SIG-M5 treated with dmso at 0.1 percent for 504 hours (cell line): ENCODE results near the gene WDR37.

ENCODE experiments used
- DNase-seq: peaks from one replicate; lab custom pipeline; 2025; ENCODE audit not compliant: unreplicated experiment; lab: John Stamatoyannopoulos, UW

WDR37 gene

DNA sequence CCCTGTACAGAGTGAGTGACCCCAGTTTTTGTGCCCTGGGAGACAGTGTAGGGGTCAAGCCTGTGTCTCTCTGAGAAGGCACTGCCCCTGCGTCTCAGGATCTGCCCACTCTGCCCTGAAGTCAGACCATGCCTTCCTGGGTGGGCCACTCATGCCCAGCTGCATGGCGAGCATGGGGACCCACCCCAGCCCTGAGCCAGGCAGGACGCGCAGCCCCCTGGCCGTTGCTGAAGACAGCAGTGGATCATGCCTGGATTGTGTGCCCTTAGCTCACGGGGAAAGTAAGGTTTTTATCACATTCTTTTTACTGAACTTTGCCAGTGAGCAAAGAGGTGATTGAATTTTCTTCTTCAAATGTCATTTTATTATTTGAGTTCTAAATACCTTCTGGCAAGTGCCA, 66.2 kb downstream of the WDR37 start:
- no peak for DNase-seq

DNA sequence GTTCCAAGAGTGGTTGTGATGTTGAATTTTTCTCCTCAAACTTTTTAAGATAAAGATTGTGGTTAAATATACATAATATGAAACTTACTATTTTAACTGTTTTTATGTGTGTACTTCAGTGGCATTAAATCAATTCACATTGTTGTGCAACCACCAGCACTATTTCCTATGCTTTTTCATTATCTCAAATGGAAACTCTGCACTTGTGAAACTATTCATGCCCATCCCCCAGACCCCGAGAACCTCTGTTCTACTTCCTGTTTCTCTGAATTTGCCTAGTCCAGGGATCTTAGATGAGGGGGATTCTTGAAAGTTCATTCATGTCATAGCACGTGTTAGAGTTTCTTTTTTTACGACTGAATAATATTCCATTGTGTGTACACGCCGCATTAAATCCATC, 67.0 kb downstream of the WDR37 start:
- DNase-seq = peak; percentile 40

DNA sequence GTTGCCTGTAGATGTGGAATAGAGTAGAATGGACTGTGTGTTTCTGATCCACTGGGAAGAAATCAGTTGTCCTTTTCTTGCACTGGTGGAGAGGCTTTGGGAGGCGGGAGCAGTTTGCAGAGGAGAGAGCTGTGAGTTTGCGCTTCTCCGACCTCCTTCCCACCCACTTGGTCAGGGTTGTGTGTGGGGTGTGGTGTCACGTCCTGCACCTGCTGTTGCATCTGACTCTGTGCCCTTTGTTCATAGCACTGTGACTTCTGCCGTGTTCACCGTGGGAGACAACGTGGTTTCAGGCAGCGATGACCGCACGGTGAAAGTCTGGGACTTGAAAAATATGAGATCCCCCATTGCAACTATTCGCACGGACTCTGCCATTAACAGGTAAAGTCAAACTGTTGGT, 67.8 kb downstream of the WDR37 start:
- no peak for DNase-seq

DNA sequence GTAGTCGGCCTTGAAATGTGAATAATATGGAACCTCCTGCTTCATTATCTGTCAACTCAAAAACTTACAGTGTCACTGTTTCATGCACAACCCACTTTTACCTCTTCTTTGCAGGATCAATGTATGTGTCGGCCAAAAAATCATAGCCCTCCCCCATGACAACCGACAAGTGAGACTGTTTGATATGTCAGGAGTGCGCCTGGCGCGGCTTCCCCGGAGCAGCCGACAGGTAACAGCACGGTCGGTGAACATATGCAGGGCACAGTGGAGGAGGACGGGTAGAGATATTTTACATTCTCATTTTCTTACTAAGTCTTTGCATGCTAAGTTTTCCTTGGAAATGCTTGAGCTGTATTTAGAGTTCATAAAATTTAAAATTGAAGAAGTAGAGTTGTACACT, 68.6 kb downstream of the WDR37 start:
- no peak for DNase-seq

GRCh38 chr10:1126461-1126860, 70.3 kb downstream of the WDR37 start:
- no peak for DNase-seq

DNA sequence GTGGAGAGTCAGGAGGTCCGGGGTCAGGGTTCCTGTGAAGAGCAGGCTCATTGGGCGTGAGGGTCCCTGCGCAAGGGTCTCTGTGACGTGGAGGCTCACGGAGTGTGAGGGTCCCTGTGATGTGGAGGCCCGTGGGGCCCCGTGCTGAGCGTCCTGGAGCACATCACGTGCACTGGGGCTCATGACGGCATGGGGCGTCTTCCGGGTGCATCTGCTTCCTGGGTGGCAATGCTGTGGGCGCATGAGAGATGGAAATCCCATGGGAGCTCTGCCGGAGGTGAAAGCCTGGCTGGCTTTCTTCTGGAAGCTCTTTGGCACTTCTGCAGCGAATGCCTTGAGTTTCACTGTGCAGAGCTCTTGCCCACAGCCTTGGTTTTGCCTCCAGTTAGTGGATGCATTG, 71.4 kb downstream of the WDR37 start:
- DNase-seq = no peak

DNA sequence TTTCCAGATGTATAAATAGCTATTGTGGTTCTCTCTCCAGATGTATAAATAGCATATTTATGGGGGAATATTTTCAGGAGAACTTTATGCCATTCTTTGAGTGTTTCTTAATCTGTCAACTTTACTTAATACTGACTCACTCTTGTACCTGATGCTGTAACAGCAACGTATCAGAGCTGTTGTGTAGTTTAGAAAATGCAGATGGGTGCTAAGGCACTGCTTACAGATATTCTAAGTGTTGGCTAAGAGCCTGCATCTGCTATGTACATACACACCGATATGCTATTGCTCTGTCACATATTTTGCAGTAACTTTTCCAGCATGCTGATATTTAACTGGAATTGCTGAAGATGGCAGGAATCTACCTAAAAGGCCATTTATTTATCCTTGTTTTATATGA, 71.9 kb downstream of the WDR37 start:
- DNase-seq = no peak

DNA sequence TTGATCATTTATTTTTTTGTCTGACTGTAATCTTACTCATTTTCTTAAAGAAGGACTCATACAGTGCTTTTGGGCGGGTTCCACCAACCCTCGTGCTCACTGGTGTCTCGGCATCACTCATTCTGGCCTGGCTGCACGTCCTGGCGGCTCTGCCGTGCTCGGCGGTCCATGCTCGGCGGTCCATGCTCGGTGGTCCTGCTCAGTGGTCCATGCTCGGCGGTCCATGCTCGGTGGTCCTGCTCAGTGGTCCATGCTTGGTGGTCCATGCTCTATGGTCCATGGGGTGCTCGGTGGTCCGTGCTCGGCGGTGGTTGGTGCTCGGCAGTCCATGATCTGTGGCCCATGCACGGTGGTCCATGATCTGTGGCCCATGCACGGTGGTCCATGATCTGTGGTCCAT, 72.5 kb downstream of the WDR37 start:
- DNase-seq = no peak

DNA sequence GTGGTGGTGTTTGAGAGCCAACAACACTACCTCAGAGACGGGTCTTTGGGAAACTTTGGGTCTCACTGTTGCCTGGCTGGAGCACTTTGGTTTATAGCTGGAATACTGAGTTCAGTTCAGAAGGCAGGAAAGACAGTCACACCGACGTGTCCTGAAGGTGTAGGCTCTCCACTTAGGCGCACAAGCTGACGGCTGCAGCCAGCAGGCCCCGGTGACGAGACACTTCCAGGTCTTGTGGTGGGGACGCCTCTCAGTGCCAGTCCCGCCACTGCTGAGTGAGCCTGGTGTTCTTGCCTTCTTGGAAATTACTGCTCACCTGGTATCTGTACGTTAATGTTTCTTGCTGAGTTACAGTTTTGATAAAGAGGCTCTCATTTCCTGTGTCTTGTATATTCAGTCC, 74.0 kb downstream of the WDR37 start:
- no peak for DNase-seq

- DNase-seq = no peak
These were observed 75.0 kb downstream of the WDR37 start for GRCh38 chr10:1130995-1131790.

- DNase-seq = no peak
These were observed 76.4 kb downstream of the WDR37 start for GRCh38 chr10:1132584-1132983.

DNA sequence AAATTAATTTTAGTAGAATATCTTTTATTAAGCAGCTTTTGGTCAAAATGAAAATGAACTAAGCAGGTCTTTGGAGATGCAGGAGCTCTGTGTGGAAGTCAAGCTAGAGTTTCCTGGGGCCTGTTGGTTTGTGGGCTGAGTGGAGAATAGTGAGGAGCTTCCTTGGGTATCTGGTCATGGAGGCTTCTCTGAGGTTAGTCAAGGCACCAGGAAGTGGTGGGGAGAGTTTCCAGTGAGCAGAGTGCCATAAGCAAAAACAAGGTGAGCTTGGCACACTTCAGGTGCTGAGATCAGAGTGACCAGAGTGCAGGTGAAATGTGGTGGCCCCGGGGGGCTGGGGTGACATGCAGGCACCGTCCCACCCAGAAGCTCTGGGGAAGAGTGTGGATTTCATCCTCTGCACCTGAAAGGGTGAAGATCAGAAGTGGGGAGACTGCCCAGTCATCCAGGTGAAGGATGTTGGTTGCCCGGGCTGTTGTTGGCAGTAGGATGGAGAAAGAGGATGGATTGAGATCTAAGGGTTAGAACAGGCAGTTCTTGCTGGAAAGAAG, 77.4 kb downstream of the WDR37 start:
- DNase-seq = no peak

- no peak for DNase-seq
These were observed 78.0 kb downstream of the WDR37 start for GRCh38 chr10:1134156-1134555.

- no peak for DNase-seq
These were observed 80.1 kb downstream of the WDR37 start for GRCh38 chr10:1136268-1136667.

DNA sequence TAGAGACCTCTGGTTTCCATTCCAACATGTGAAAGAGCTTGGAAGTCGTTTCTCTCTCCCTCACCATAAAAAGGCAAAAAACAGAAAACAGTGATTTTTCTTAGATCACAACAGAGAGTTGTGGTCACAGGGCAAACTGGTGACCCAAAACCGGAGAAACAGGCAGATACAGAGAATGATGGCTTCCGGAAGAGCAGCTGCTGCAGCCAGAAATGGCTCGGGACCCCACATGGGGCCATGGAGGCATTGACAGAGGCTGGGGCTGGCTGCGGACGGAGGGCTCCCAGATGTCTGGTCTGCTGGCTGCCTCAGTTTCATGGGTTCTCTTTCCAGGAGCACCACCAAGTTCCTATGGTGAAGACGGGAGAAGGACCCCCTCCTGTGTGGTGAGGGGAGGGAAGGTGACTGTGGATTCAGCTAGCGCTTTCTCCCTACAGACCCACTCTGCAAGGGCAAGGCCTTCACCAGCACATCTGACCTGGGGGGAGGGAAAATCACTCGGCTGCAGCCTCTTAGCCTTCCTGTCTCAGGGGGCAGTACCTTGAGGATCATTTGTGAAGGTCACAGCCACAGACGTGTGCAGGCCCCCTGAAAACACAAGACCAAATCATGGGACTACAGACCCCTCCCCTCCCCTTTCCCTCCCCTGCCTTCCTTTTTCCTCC, 81.4 kb downstream of the WDR37 start:
- DNase-seq = no peak

DNA sequence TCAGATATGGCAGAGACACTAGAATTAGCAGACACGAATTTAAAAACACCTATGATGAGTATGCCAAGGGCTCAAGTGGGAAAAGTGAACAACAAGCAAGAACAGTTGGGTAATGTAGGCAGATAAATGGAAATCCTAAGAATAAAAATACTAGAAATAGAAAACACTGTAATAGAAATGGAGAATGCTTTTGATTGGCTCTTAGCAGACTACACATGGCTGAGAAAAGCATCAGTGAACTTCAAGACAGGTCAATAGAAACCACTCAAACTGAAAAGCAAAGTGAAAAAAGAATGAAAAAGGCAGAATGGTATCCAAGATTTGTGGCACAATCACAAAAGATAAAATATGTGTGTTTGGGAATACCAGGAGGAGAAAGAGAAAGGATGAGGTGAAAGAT, 82.3 kb downstream of the WDR37 start:
- no peak for DNase-seq

DNA sequence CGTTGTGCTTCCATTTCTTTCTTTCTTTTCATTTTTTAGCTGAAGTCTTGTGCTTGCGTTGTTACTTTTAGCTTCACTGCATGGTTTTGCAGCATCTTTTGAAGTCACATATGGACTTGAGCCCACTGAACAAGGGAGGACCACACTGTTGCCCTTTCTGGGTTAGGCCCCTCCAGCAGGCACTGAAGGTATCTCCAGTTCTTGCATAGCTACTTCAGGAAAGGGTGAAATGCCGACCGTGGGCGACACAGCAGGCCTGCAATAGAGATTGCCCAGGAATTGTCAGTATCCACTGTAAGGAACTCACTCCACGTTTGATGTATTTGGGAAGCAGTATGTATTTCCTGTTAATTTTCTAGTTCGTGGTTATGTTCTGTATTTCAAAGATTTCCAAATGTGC, 85.1 kb downstream of the WDR37 start:
- no peak for DNase-seq

DNA sequence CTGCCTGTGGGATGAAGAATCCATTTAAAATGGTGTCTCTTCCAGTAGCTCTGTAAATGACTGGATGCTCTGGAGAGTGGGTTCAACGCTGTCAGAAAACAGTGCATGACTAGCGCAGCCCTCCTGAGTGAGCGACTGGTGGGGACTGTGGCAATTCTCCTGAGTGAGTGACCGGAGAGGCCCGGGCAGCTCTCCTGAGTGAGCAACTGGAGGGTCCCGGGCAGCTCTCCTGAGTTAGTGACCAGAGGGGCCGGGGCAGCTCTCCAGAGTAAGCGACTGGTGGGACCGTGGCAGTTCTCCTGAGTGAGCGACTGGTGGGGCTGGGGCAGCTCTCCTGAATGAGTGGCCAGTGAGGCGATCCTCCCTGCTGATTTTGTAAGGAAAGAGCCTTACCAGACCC, 85.5 kb downstream of the WDR37 start:
- no peak for DNase-seq

- DNase-seq = no peak
These were observed 86.4 kb downstream of the WDR37 start for GRCh38 chr10:1142596-1142995.

DNA sequence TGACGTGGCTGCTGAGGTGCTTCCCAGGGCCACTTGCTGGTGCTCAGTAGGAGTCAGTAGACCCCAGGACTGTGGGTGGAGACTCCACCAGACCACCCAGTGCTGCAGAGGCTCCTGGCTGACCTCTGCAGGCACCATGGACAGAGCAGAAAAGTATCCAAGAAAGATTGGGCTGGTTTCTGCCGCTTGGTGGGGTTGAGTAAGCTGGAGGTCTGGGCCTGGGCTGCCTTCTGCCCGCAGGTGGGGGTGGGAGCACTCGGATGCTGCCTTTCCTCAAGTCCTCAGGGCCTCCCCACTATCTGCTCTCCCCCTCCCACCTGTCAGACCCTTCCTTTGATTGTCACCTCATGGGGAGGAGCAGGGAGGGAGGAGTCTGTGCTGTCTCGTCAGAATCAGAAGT, 91.6 kb downstream of the WDR37 start:
- no peak for DNase-seq

DNA sequence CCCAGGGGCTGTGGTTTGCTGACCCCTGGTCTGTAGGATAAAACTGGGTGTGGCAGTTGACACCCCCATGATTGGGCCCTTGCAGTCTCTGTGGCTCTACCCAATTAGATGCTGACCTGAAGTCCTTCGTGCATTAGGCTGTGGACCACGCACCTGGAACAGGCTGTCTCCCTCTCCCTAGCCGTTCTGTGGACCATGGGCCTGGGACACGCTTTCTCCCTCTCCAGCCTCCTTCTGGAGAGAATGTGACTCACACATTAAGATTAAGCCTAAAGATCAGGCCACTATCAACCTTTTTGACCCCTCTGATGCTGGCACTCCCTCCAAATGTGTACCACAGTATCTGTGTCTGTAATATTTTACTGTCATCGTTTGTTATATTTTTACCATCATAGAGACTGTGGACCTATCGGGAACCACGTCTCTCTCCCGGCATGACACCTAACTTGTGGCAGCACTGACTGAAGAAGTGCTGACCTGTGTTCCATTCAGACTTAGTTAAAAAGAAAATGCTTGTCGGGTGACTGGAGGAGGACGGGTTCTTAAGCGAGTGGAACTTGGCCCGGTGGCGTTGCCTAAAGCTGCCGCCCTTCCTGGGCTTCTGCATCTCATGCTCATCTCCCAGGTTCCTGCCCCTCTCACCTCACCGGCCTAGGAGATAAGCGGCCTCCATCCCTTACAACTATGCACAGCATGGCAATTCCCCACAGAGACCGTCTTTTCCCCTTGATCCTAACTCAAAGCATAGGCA, 92.8 kb downstream of the WDR37 start:
- no peak for DNase-seq
